NT2/D1 (cell line): ENCODE results near the gene KIFC1.

ENCODE experiments used
- SUZ12 ChIP-seq: IDR thresholded peaks from 2 replicates; pipeline ENCODE4 v1.6.1; 2011; ENCODE audit not compliant: insufficient read length, insufficient read depth; ENCODE audit errors: extremely low read depth
- YY1 ChIP-seq: IDR thresholded peaks from 2 replicates; pipeline ENCODE4 v1.6.1; 2011; ENCODE audit not compliant: insufficient read length, insufficient read depth
- ZNF274 ChIP-seq: IDR thresholded peaks from 2 replicates; pipeline ENCODE4 v1.6.1; 2011; ENCODE audit warnings: mild to moderate bottlenecking, low read depth, low read length

DNA sequence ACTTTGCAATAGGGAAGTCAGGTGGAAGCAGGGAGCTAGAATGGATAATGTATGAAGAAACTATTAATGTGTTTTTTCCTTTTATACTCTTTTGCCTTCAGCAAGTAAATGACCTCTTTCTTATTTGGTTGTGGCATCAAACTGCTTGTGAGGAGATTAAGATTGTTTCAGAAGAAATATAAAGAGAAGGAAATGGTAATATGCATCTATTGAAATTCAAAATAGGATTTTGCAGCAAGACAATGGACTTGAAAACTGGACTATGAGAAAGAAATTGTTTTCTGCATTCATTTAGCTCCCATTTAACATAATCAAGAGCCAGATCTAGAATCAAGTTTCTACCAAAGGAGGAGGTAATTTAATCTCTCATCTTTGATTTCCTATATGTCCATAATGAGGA, 32.3 kb upstream of the KIFC1 start:
- TF ChIP-seq YY1 (no peak), SUZ12 (no peak), ZNF274 (no peak)
